Right lobe of liver (tissue), 5 donors: ENCODE data around the gene ITPKC. TPM values are rescaled to one million over a fixed set of nuclear protein-coding genes. Genes with fewer than 3 reads are reported as not detected.

Experiments used
- small RNA-seq, 2 experiments: library from RNA; depleted of rRNA; stranded (forward); fragments of <200 nt; gene quantifications; one replicate each; pipeline ENCODE3, GENCODE V24; 2016
- total RNA-seq, 6 experiments: library from RNA; depleted of rRNA in 2 of 6; stranded (reverse); fragments of >200 nt in 2 of 6; fragmentation: NEBNext Ultra II Directional in 3 of 6; extraction: Animal tissue kit (Norgen Biotek cat#: 25700) in 3 of 6; gene quantifications; one replicate each; pipeline versions ENCODE4 v1.1.0 to v1.2.4, GENCODE V29; 2016 to 2023
- donor health status: DM: no; HTN: no; CAD: no.
- donor health status: DM: no; HTN: no; CAD: no.
- donor health status: DM: no; HTN: yes; CAD: no.
- donor health status: DM: no; HTN: yes; CAD: no.

Gene ITPKC
- total RNA-seq, 6 experiments from 2014 or later: 6.8 to 19.7 (median 11.1) TPM

Small RNA genes lying within 50 kb of the gene (small RNA-seq; reads per million reads assigned to genes)
- 0 reads per million in 2 experiments for gene RNU6-195P

Other genes with a start within 250 kb of the ITPKC start
- 10 to 100 TPM; 16.1 to 29.0 (median 22.4) TPM for gene SHKBP1, start 140.2 kb upstream of the ITPKC start, total RNA-seq
- gene LTBP4, start 115.7 kb upstream of the ITPKC start, total RNA-seq: 10 to 100 TPM; 19.3 to 40.8 (median 34.4) TPM
- 10 to 100 TPM in 3 of 6 experiments, 1 to 10 TPM in 3; 6.1 to 19.6 (median 10.5) TPM for gene NUMBL, start 26.5 kb upstream of the ITPKC start, total RNA-seq
- 10 to 100 TPM; 15.1 to 30.6 (median 25.6) TPM for gene COQ8B, start 226 bp upstream of the ITPKC start, total RNA-seq
- 10 to 100 TPM in 2 of 6 experiments, 1 to 10 TPM in 4; 2.9 to 11.2 (median 4.4) TPM for gene ACTMAP, start 33.4 kb downstream of the ITPKC start, total RNA-seq
- 10 to 100 TPM; 21.4 to 33.1 (median 24.7) TPM for gene SNRPA, start 34.1 kb downstream of the ITPKC start, total RNA-seq
- gene MIA, start 58.4 kb downstream of the ITPKC start, total RNA-seq: 1 to 10 TPM in 2 of 6 experiments, under 1 TPM in 1, not detected in 3; 0.86 to 1.9 (median 1.1) TPM
- gene RAB4B, start 61.1 kb downstream of the ITPKC start, total RNA-seq: 10 to 100 TPM in 3 of 6 experiments, 1 to 10 TPM in 3; 6.4 to 17.2 (median 10.2) TPM
- 10 to 100 TPM; 34.5 to 47.0 (median 37.4) TPM for gene EGLN2, start 82.1 kb downstream of the ITPKC start, total RNA-seq
- gene CYP2A6, start 133.3 kb downstream of the ITPKC start, total RNA-seq: 1,000 to 10,000 TPM in 3 of 6 experiments, 100 to 1,000 TPM in 1, 10 to 100 TPM in 2; 73.6 to 3,618 (median 1,239) TPM
- 1,000 to 10,000 TPM in 1 of 6 experiments, 100 to 1,000 TPM in 2, 10 to 100 TPM in 1, 1 to 10 TPM in 2; 2.5 to 2,068 (median 134) TPM for gene CYP2A7, start 165.1 kb downstream of the ITPKC start, total RNA-seq